Calu3 (cell line): ENCODE results near the gene ZNF618. TPM values are rescaled to one million over a fixed set of nuclear protein-coding genes. Genes with fewer than 3 reads are reported as not detected.

ENCODE experiments used
- BruUV-seq: library from RNA; stranded (reverse); fragments of 400-500 nt; replicated peaks from 2 replicates; lab custom pipeline; 2021; lab: Mats Ljungman, UMichigan
- CTCF ChIA-PET: fragments of 300-600 bp; sonication (Branson Sonifier 250); formaldehyde crosslinking; loops from one replicate; lab custom pipeline; 2022; ENCODE audit warnings: antibody characterized with exemption; lab: Charles Lee
- DNase-seq: peaks from one replicate; pipeline ENCODE4 v3.0.0; 2022
- H3K27ac Mint-ChIP-seq: one replicate; pipeline ENCODE4 v1.8.0; 2022; ENCODE audit warnings: mixed read lengths; ENCODE audit not compliant: unreplicated experiment
- H3K27me3 Mint-ChIP-seq: one replicate; pipeline ENCODE4 v1.8.0; 2022; ENCODE audit warnings: mixed read lengths; ENCODE audit not compliant: unreplicated experiment
- H3K36me3 Mint-ChIP-seq: one replicate; pipeline ENCODE4 v1.8.0; 2022; ENCODE audit warnings: mild to moderate bottlenecking, moderate library complexity, mixed read lengths; ENCODE audit not compliant: insufficient read depth, unreplicated experiment
- H3K4me1 Mint-ChIP-seq: one replicate; pipeline ENCODE4 v1.8.0; 2022; ENCODE audit warnings: mild to moderate bottlenecking, low read depth, mixed read lengths; ENCODE audit not compliant: unreplicated experiment
- H3K4me3 Mint-ChIP-seq: one replicate; pipeline ENCODE4 v1.8.0; 2022; ENCODE audit warnings: mild to moderate bottlenecking, low read depth, moderate library complexity, mixed read lengths; ENCODE audit not compliant: unreplicated experiment
- H3K9me3 Mint-ChIP-seq: one replicate; pipeline ENCODE4 v1.8.0; 2022; ENCODE audit warnings: low read depth, mixed read lengths; ENCODE audit not compliant: unreplicated experiment
- CTCF ChIP-seq: fragments of 200-600 bp; IDR thresholded peaks from one replicate; pipeline ENCODE4 v1.8.0; 2022; ENCODE audit warnings: antibody characterized with exemption; ENCODE audit not compliant: unreplicated experiment
- intact Hi-C: fragments of 100-400 bp; cut with micrococcal nuclease; formaldehyde crosslinking; loops from one replicate; pipeline ENCODE4 v1.10.0; 2022; ENCODE audit not compliant: unreplicated experiment
- total RNA-seq: library from RNA; stranded (reverse); gene quantifications from 2 replicates; pipeline ENCODE4 v1.2.3, GENCODE V29; 2022

Gene ZNF618
- total RNA-seq, 1 experiment from 2014 or later, result 20.3 TPM

- BruUV-seq, result no TSS peak
- Mint-ChIP-seq H3K9me3 (peaks cover 5% of the 10 kb centered on the region), H3K36me3 (peaks cover 7% of the 10 kb centered on the region), H3K4me1 (peaks cover 37% of the 10 kb centered on the region), H3K4me3 (no peak overlapping the region), H3K27ac (no peak overlapping the region), H3K27me3 (no peaks in the 10 kb centered on the region)
- TF ChIP-seq CTCF, result no peak
- CTCF ChIA-PET, result no interaction called here
- no peak for DNase-seq
- intact Hi-C loops, result no loop called here
Observed at GRCh38 chr9:113906411-113907110, 30.5 kb downstream of the ZNF618 start.

GRCh38 chr9:113907282-113907681, 31.2 kb downstream of the ZNF618 start:
- TF ChIP-seq CTCF, result no peak
- Mint-ChIP-seq H3K27me3 (no peaks in the 10 kb centered on the region), H3K36me3 (peaks cover 7% of the 10 kb centered on the region), H3K27ac (no peak overlapping the region), H3K9me3 (peaks cover 5% of the 10 kb centered on the region), H3K4me3 (no peak overlapping the region), H3K4me1 (peaks cover 37% of the 10 kb centered on the region)
- no TSS peak for BruUV-seq
- DNase-seq, result peak; percentile 14
- CTCF ChIA-PET, result no interaction called here
- intact Hi-C loops, result no loop called here

GRCh38 chr9:113909421-113909820, 33.3 kb downstream of the ZNF618 start:
- Mint-ChIP-seq H3K27me3 (no peaks in the 10 kb centered on the region), H3K27ac (no peak overlapping the region), H3K9me3 (peaks cover 2% of the 10 kb centered on the region), H3K4me3 (no peak overlapping the region), H3K36me3 (peaks cover 4% of the 10 kb centered on the region), H3K4me1 (peaks cover 37% of the 10 kb centered on the region)
- TF ChIP-seq CTCF, result no peak
- intact Hi-C loops, result no loop called here
- no peak for DNase-seq
- BruUV-seq, result no TSS peak
- CTCF ChIA-PET, result no interaction called here

- intact Hi-C loops, result no loop called here
- Mint-ChIP-seq H3K36me3 (peaks cover 4% of the 10 kb centered on the region), H3K27ac (peak overlapping the region; percentile 62), H3K27me3 (no peaks in the 10 kb centered on the region), H3K4me3 (peak overlapping the region; percentile 47), H3K9me3 (peaks cover 2% of the 10 kb centered on the region), H3K4me1 (peaks cover 37% of the 10 kb centered on the region)
- TF ChIP-seq CTCF, result no peak
- peak; percentile 56 for DNase-seq
- no TSS peak for BruUV-seq
- CTCF ChIA-PET, result interaction anchor here (0.5 to 0.6 kb wide), 2 partner anchors 28 to 254 kb away, joined by 3 to 7 read pairs; no protein-coding TSS in a partner anchor
Observed at GRCh38 chr9:113910036-113910639, 34.0 kb downstream of the ZNF618 start.
